Progenitor cell of endocrine pancreas (in vitro differentiated cells): ENCODE data around the gene SYNGR1. TPM values are rescaled to one million over a fixed set of nuclear protein-coding genes. Genes with fewer than 3 reads are reported as not detected.
A peak's percentile ranks its signal among the peaks of the same experiment; 100 is the strongest.

Experiments used
- DNase-seq: peaks from one replicate; pipeline ENCODE4 v3.0.0; 2021; ENCODE audit warnings: low spot score; ENCODE audit not compliant: unreplicated experiment
- H3K27ac Mint-ChIP-seq: 2 replicates; pipeline ENCODE4 v1.8.0; 2021; ENCODE audit warnings: mild to moderate bottlenecking, moderate library complexity, mixed read lengths
- H3K27me3 Mint-ChIP-seq: 2 replicates; pipeline ENCODE4 v1.8.0; 2021; ENCODE audit warnings: mixed read lengths
- H3K36me3 Mint-ChIP-seq: 2 replicates; pipeline ENCODE4 v1.8.0; 2022; ENCODE audit warnings: mixed read lengths; ENCODE audit not compliant: insufficient read depth
- H3K4me1 Mint-ChIP-seq: 2 replicates; pipeline ENCODE4 v1.8.0; 2021; ENCODE audit warnings: low read depth, mixed read lengths
- H3K4me3 Mint-ChIP-seq: 2 replicates; pipeline ENCODE4 v1.8.0; 2021; ENCODE audit warnings: low read depth, mild to moderate bottlenecking, moderate library complexity, mixed read lengths
- H3K9me3 Mint-ChIP-seq: 2 replicates; pipeline ENCODE4 v1.8.0; 2021; ENCODE audit warnings: low read depth, mixed read lengths
- CTCF ChIP-seq: fragments of 200-600 bp; sonication (generic); IDR thresholded peaks from one replicate; pipeline ENCODE4 v1.5.0; 2021; ENCODE audit warnings: antibody characterized with exemption, mild to moderate bottlenecking; ENCODE audit not compliant: unreplicated experiment
- total RNA-seq: library from RNA; stranded (reverse); gene quantifications from 2 replicates; pipeline ENCODE4 v1.2.1, GENCODE V29; 2021

SYNGR1 gene
- total RNA-seq, 1 donor from 2014 or later: 36.8 TPM

- Mint-ChIP-seq H3K4me1 (peaks cover 39% of the 10 kb centered on the region), H3K36me3 (peaks cover 54% of the 10 kb centered on the region), H3K9me3 (no peaks in the 10 kb centered on the region), H3K27ac (peak overlapping the region; percentile 83), H3K27me3 (no peaks in the 10 kb centered on the region), H3K4me3 (peak overlapping the region; percentile 21)
- no peak for DNase-seq
- TF ChIP-seq CTCF: peak; percentile 39
These were observed 35.4 kb upstream of the SYNGR1 start for GRCh38 chr22:39314251-39314971.

GRCh38 chr22:39315389-39315788, 34.4 kb upstream of the SYNGR1 start:
- no peak for DNase-seq
- peaks cover 39% of the 10 kb centered on the region for H3K4me1 Mint-ChIP-seq
- no peaks in the 10 kb centered on the region for H3K9me3 Mint-ChIP-seq
- peaks cover 54% of the 10 kb centered on the region for H3K36me3 Mint-ChIP-seq
- no peaks in the 10 kb centered on the region for H3K27me3 Mint-ChIP-seq
- peak overlapping the region; percentile 85 for H3K27ac Mint-ChIP-seq
- TF ChIP-seq CTCF: no peak
- peak overlapping the region; percentile 16 for H3K4me3 Mint-ChIP-seq

- H3K27ac Mint-ChIP-seq: peak overlapping the region; percentile 100
- peak overlapping the region; percentile 100 for H3K4me3 Mint-ChIP-seq
- peaks cover 39% of the 10 kb centered on the region for H3K4me1 Mint-ChIP-seq
- peak; percentile 56 for DNase-seq
- H3K36me3 Mint-ChIP-seq: peaks cover 51% of the 10 kb centered on the region
- H3K9me3 Mint-ChIP-seq: no peaks in the 10 kb centered on the region
- TF ChIP-seq CTCF: peak; percentile 79
- no peaks in the 10 kb centered on the region for H3K27me3 Mint-ChIP-seq
These were observed 33.2 kb upstream of the SYNGR1 start for GRCh38 chr22:39316440-39317083.

GRCh38 chr22:39317084-39317774, 32.6 kb upstream of the SYNGR1 start:
- H3K27me3 Mint-ChIP-seq: no peaks in the 10 kb centered on the region
- no peaks in the 10 kb centered on the region for H3K9me3 Mint-ChIP-seq
- TF ChIP-seq CTCF: no peak
- H3K4me1 Mint-ChIP-seq: peaks cover 39% of the 10 kb centered on the region
- peaks cover 49% of the 10 kb centered on the region for H3K36me3 Mint-ChIP-seq
- peak overlapping the region; percentile 100 for H3K4me3 Mint-ChIP-seq
- H3K27ac Mint-ChIP-seq: peak overlapping the region; percentile 100
- DNase-seq: no peak

GRCh38 chr22:39317775-39318506, 31.9 kb upstream of the SYNGR1 start:
- Mint-ChIP-seq H3K36me3 (peaks cover 43% of the 10 kb centered on the region), H3K27ac (peak overlapping the region; percentile 100), H3K4me1 (peaks cover 40% of the 10 kb centered on the region), H3K4me3 (peak overlapping the region; percentile 100), H3K9me3 (no peaks in the 10 kb centered on the region), H3K27me3 (no peaks in the 10 kb centered on the region)
- no peak for TF ChIP-seq CTCF
- DNase-seq: no peak
